Large intestine (tissue), 3 donors: ENCODE results near the gene SVIL. TPM values are rescaled to one million over a fixed set of nuclear protein-coding genes. Genes with fewer than 3 reads are reported as not detected.

ENCODE experiments used
- DNase-seq, 2 donors: peaks; one replicate each; pipeline versions ENCODE4 v3.0.0 to v3.0.0-alpha.2; 2013
- H3K27ac ChIP-seq: one replicate; pipeline ENCODE4 v1.5.1; 2013; ENCODE audit warnings: low read length
- H3K27me3 ChIP-seq: 2 replicates; pipeline ENCODE4 v1.6.1; 2013; ENCODE audit warnings: low read length; ENCODE audit not compliant: control insufficient read depth, insufficient read depth
- H3K36me3 ChIP-seq: 2 replicates; pipeline ENCODE4 v1.6.1; 2013; ENCODE audit warnings: low read length; ENCODE audit not compliant: control insufficient read depth, insufficient read depth
- H3K4me1 ChIP-seq: one replicate; pipeline ENCODE4 v1.6.1; 2013; ENCODE audit warnings: low read length; ENCODE audit not compliant: control insufficient read depth, insufficient read depth
- H3K4me3 ChIP-seq: one replicate; pipeline ENCODE4 v1.5.1; 2013; ENCODE audit warnings: low read length
- H3K9me3 ChIP-seq: one replicate; pipeline ENCODE4 v1.6.1; 2013; ENCODE audit warnings: mild to moderate bottlenecking, low read depth, low read length, moderate library complexity; ENCODE audit not compliant: control insufficient read depth
- WGBS: methylation state at CpG from one replicate; pipeline ENCODE4 v1.1.5; 2013; ENCODE audit warnings: low lambda C conversion rate; ENCODE audit not compliant: insufficient coverage; 5-methylcytosine and 5-hydroxymethylcytosine counted together
- polyA plus RNA-seq: library from polyadenylated mRNA; unstranded; fragments of 120-200 nt; gene quantifications from one replicate; pipeline ENCODE4 v1.2.1, GENCODE V29; 2013

Gene SVIL
- polyA plus RNA-seq, 1 donor = 42.2 TPM

DNA sequence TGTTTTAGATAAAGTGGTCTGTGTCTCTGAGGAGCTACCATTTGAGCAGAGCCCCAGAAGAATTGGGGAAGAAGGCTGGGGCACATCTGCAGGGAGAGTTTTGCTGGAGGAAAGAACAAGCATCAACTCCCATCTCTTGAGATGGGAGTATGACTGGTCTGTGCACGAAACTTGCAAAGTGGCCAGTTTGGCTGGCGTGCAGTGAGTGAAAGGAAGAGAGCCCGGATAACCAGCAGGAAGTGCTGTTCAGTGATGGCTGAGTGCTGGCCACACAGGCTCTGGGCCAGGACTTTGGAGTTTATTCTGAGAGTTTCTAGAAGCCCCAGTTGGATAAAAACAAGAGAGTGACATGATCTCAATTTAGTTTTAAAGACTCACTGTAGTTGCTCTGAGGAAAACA lies 34.4 kb upstream of the SVIL start:
- no peak overlapping the region for H3K27ac ChIP-seq
- H3K9me3 ChIP-seq = peaks cover 4% of the 10 kb centered on the region
- no peaks in the 10 kb centered on the region for H3K4me1 ChIP-seq
- peaks cover 3% of the 10 kb centered on the region for H3K36me3 ChIP-seq
- no peak overlapping the region for H3K4me3 ChIP-seq
- no CpG with 5 or more reads among the region's 3 CpGs for WGBS
- no peaks in the 10 kb centered on the region for H3K27me3 ChIP-seq
- no peak for DNase-seq

DNA sequence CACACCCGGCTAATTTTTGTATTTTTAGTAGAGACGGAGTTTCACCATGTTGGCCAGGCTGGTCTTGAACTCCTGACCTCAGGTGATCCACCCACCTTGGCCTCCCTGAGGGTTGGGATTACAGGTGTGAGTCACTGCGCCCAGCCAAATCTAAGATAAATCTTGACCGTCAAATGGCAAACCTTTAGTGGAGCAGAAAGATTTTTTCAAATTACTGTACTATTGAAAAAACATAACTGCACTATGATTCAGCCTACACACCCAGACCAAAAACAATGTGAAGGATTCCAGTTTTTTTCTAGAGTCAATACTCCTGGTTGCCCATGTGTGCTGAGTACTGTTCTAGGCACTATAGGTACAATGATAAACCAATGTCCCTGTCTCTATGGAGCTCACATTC lies 33.9 kb upstream of the SVIL start:
- Histone ChIP-seq H3K4me1 (no peaks in the 10 kb centered on the region), H3K4me3 (no peak overlapping the region), H3K36me3 (peaks cover 3% of the 10 kb centered on the region), H3K9me3 (peaks cover 4% of the 10 kb centered on the region), H3K27me3 (no peaks in the 10 kb centered on the region), H3K27ac (no peak overlapping the region)
- no peak for DNase-seq
- WGBS = 100% methylated on average over 1 of the region's 4 CpGs

DNA sequence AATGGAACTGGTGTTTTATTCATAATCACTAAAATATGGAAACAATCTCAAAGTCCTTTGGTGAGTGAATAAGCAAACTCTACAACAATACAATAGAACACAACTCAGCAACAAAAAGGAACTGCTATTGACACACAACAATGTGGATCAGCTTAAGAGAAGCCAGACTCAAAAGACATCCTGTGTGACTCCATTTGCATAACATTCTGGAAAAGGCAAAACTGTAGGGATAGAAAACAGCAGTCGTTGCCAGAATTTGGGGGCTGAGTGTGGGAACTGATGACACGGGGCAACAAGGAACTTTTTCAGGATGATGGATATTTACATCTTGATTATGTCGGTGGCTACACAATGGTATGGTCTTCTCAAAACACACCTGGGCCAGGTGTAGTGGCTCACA lies 32.4 kb upstream of the SVIL start:
- Histone ChIP-seq H3K36me3 (peaks cover 3% of the 10 kb centered on the region), H3K9me3 (no peaks in the 10 kb centered on the region), H3K4me3 (no peak overlapping the region), H3K27me3 (no peaks in the 10 kb centered on the region), H3K4me1 (no peaks in the 10 kb centered on the region), H3K27ac (no peak overlapping the region)
- 60% methylated on average over 2 of the region's 3 CpGs for WGBS
- no peak for DNase-seq

DNA sequence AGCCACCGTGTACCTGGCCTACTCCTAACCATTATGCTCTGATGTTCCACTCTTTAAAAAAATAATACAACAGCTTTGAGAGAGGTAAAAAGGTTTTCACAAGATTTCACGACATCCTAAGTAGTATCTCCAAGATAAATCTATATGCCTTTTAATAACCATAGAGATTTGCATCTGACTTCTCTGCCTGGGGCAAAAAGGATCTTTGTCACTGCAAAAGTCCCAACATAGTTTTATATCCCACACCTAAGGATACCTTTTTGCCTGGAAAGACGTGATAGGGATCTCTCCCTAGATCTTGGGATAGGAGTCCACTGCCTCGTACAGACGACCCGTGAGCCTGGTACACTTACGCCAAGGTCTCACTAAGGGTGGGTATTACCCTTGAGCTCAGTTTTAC lies 31.4 kb upstream of the SVIL start:
- Histone ChIP-seq H3K9me3 (no peaks in the 10 kb centered on the region), H3K4me3 (no peak overlapping the region), H3K27ac (no peak overlapping the region), H3K27me3 (no peaks in the 10 kb centered on the region), H3K36me3 (peaks cover 3% of the 10 kb centered on the region), H3K4me1 (no peaks in the 10 kb centered on the region)
- DNase-seq = no peak
- WGBS = no CpG with 5 or more reads among the region's 7 CpGs

DNA sequence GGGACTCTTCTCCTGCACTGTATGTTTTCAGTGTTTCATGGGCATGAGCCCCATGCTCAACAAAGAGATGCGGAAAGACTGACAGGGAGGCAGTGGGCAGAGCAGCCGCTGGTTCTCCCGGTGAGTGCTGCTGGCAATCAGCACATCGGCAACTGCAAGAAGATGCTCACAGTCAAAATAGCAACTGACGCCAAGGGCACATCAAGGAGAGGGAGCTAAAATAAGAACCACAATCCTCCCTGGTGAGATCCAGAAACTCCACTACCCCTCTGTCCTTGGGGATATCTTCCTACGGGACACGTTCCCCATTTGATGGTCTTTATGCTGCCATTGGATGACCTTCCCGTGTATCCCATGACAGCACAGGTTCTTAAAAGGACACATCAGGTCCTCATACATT lies 28.9 kb upstream of the SVIL start:
- Histone ChIP-seq H3K27ac (no peak overlapping the region), H3K27me3 (no peaks in the 10 kb centered on the region), H3K9me3 (no peaks in the 10 kb centered on the region), H3K4me1 (peaks cover 8% of the 10 kb centered on the region), H3K36me3 (no peaks in the 10 kb centered on the region), H3K4me3 (no peak overlapping the region)
- DNase-seq = no peak
- no CpG with 5 or more reads among the region's 8 CpGs for WGBS

DNA sequence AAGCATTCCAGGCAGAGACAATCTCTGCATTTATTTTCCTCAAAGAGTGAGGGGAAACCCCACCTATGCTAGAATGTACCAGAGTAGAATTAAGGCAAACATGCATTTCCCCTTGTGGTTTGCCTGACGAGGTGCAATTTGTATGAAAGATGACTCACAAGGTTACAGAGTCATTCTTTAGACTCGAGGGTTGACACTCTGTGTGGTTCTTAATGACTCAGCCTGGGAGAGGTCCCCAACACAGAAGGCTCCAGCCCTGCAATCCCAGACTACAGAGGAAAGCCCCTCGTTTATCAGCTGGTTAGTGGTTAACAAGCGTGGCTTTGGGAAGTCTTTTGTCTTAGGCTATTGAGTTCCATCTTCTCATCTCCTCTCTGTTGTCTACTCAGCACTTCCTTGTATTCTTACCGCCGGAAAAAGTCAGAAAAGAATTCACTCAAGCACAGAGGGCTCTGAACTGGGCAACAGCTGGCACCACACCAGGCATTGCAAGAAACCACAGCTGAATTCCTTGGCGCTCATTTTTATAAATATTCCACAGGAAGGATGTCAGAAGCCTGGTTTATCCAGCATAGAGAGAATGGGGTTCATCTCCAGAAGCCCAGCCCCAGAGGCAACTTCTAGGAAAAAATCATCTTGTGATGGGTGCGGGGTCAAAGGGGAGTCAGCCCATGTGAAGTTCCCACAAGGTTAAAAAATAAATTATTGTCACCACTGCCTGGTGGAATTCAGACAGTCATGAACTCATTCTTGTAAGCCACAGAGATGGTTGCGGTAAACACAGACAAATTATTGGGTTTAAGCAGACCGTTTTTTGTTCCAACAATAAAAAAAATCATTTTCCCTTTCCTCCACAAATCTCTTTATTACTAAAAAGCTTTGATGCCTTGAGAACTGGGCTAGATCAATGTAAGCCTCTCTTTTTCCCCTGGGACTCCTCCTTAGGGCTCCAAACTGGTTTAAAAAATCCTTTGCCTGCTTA lies 24.5 kb upstream of the SVIL start:
- H3K4me1 ChIP-seq = peaks cover 8% of the 10 kb centered on the region
- no peaks in the 10 kb centered on the region for H3K27me3 ChIP-seq
- H3K36me3 ChIP-seq = peaks cover 26% of the 10 kb centered on the region
- H3K9me3 ChIP-seq = peaks cover 5% of the 10 kb centered on the region
- H3K27ac ChIP-seq = peak overlapping the region; percentile 35
- DNase-seq = peak; percentile 55 to 79
- no peak overlapping the region for H3K4me3 ChIP-seq
- WGBS = 100% methylated on average over 1 of the region's 10 CpGs

DNA sequence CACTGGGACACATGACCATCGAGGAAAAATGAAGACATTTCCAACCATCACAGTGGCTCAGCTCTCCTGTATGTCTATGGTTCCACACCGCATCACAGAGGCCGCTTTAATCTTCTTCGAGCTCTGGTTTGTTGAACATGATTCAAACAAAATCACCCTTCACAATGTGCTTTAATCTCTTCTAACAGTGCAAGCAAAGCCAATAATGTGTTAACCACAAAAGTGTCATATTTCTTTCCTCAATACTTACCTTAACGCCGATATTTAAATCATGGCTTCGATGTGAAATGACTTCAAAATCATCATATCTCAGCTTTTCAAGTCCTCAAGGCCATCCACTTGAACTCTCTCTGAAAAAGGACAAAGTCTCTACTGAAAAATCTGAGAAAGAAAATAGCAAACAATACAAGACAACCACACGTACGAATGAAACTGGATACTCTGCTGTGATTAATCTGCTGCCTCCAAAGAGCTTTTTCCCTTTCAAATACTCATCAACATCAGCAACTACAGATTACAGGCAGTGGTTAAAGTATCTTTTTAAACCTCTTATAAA lies 23.0 kb upstream of the SVIL start:
- H3K4me3 ChIP-seq = no peak overlapping the region
- no peak for DNase-seq
- H3K27me3 ChIP-seq = no peaks in the 10 kb centered on the region
- WGBS = 100% methylated on average over 4 of the region's 9 CpGs
- H3K27ac ChIP-seq = no peak overlapping the region
- peaks cover 26% of the 10 kb centered on the region for H3K36me3 ChIP-seq
- H3K4me1 ChIP-seq = peaks cover 8% of the 10 kb centered on the region
- peaks cover 5% of the 10 kb centered on the region for H3K9me3 ChIP-seq

DNA sequence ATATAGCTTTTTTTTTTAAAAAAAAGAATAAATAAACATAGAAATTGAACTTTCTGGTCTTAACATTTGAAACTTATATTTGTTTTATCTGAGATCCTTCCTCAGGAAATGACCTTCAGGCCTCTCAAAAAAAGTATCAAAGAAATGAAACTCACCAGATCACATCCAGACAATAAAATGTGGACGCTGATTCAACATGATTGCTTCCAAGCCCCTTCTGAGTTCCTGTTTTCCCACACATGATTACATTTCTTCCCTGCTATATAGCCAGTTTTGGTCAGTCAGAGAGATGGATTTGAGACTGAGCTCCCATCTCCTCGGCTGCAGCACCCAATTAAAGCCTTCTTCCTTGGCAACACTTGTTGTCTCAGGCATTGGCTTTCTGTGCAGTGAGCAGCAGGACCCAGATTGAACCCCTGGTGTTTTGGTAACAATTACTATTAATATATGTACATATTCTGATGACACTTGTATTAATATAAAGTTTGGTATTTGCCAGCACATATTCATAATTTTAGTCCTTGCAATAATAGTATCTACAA lies 21.8 kb upstream of the SVIL start:
- Histone ChIP-seq H3K4me1 (peaks cover 8% of the 10 kb centered on the region), H3K9me3 (peaks cover 5% of the 10 kb centered on the region), H3K27ac (no peak overlapping the region), H3K27me3 (no peaks in the 10 kb centered on the region), H3K4me3 (no peak overlapping the region), H3K36me3 (peaks cover 26% of the 10 kb centered on the region)
- no CpG with 5 or more reads among the region's 2 CpGs for WGBS
- no peak for DNase-seq

DNA sequence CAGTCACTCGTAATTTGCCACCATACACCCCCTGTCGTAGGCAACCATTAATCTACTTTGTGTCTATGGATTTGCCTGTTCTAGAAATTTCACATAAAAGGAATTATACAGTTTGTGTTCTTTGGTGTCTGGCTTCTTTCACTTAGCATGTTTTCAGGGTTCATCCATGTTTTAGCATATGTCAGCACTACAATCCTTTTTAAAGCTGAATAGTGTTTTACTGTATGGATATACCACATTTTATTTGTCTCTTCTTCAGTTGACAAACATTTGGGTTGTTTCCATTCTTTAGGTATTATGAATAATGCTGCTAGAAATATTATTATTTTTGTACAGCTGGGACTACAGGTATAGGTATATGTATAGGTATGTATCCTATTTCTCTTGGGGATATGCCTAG lies 17.4 kb upstream of the SVIL start:
- H3K4me3 ChIP-seq = no peak overlapping the region
- H3K36me3 ChIP-seq = peaks cover 18% of the 10 kb centered on the region
- WGBS = no CpG with 5 or more reads among the region's 2 CpGs
- DNase-seq = no peak
- no peaks in the 10 kb centered on the region for H3K27me3 ChIP-seq
- peaks cover 5% of the 10 kb centered on the region for H3K9me3 ChIP-seq
- H3K4me1 ChIP-seq = peaks cover 12% of the 10 kb centered on the region
- H3K27ac ChIP-seq = no peak overlapping the region

DNA sequence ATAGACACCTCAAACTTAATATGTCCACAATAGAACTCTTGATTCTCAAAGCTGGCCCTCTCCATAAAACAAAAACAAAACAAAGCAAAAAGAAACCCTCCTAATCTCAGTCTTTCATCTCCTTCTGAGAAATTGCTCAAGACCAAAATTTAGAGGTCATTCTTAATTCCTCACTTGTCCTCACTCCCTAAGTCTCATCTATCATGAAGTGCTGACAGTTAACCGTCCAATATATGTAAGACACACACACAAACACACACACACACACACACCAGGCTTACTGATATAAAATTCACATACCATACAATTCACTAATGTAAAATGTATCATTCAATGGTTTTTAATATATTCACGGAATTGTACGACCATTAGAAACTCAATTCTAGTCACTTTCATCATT lies 17.0 kb upstream of the SVIL start:
- no peak overlapping the region for H3K4me3 ChIP-seq
- H3K27ac ChIP-seq = no peak overlapping the region
- peaks cover 12% of the 10 kb centered on the region for H3K4me1 ChIP-seq
- no peak for DNase-seq
- H3K36me3 ChIP-seq = peaks cover 15% of the 10 kb centered on the region
- peaks cover 5% of the 10 kb centered on the region for H3K9me3 ChIP-seq
- 100% methylated on average over 1 of the region's 3 CpGs for WGBS
- no peaks in the 10 kb centered on the region for H3K27me3 ChIP-seq
